ENCODE measurements around the gene POR. TPM values are rescaled to one million over a fixed set of nuclear protein-coding genes. Genes with fewer than 3 reads are reported as not detected.
"Not testable (repeated sequence)": the region's sequence is repeated elsewhere in the genome, so short reads cannot be mapped to it uniquely, and the experiment has no call there.

POR gene
- total RNA-seq, 1 donor from 2014 or later, result 74.0 TPM

DNA sequence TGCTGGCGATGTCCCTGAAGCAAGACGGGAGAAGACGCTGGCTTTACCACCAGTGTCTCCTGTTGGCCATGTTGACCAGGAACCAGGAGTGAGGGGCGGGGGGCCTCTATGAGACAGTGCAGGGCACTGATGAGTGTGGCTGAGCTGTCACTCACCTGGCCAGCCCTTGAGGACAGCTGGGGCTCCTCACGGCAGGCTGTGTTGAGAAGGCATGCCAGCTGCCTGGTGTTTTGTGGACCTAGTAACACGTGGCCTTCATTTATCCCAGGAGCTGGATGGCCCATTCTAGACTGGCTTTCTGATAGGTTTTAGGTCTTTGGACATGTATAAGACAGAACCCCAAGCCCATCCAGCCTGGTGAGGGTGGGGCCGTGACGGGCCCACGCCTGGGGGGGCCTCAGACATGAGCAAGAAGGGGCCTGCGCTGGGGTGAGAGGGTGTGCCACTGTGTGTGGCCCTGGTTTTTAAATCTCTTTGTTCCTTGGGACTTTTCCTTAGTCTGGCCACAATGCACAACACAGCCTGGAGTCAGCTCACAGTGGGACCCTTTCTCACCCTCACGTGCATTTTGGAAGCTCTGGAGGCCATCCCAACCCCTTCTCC is 25.6 kb upstream of the POR start:
- no peak overlapping the region for H3K4me3 ChIP-seq (ENCODE audit: low read depth, low read length)
- H3K27me3 ChIP-seq (ENCODE audit: control insufficient read depth, insufficient read depth, low read length), result no peaks in the 10 kb centered on the region
- no peak for DNase-seq (ENCODE audit: low read depth)
- H3K36me3 ChIP-seq (ENCODE audit: control insufficient read depth, insufficient read depth, low read length), result no peaks in the 10 kb centered on the region
- no peak for TF ChIP-seq CTCF (IDR thresholded peaks at IDR 0.05; ENCODE audit: insufficient read depth, low read length, poor library complexity, severe bottlenecking)

DNA sequence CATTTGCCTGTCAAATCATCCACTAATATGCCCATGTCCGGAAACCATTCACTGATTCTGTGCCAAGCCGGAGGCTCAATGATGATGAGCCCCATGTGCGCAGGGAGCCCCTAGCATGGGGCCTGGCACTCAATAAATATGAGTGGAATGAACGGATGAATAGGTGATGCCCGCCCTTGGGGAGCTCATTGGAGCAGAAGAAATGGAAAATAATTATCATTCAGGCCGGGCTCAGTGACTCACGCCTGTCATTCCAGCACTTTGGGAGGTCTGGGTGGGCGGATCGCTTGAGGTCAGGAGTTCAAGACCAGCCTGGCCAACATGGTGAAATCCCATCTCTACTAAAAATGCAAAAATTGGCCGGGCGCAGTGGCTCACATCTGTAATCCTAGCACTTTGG is 25.1 kb upstream of the POR start:
- Histone ChIP-seq H3K4me3 (ENCODE audit: low read depth, low read length) (no peak overlapping the region), H3K27me3 (ENCODE audit: control insufficient read depth, insufficient read depth, low read length) (no peaks in the 10 kb centered on the region), H3K36me3 (ENCODE audit: control insufficient read depth, insufficient read depth, low read length) (no peaks in the 10 kb centered on the region)
- no peak for TF ChIP-seq CTCF (IDR thresholded peaks at IDR 0.05; ENCODE audit: insufficient read depth, low read length, poor library complexity, severe bottlenecking)
- no peak for DNase-seq (ENCODE audit: low read depth)

DNA sequence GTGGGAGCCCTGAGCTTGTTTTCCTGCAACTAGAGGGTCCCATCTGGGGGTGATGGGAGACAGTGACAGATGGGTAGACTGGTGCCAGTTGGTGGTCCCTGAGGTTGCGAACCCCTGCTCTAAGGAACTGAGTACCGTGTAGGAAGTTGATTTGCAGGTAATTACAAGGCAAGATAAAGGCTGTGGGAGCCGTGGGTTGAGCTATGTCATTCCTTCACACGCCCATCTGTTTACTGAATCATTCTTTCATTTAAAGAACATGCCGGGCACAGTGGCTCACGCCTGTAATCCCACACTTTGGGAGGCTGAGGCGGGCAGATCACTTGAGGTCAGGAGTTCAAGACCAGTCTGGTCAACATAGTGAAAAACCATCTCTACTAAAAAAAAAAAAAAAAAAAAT is 23.7 kb upstream of the POR start:
- not testable (repeated sequence) for H3K27me3 ChIP-seq (ENCODE audit: control insufficient read depth, insufficient read depth, low read length); DNase-seq (ENCODE audit: low read depth); H3K36me3 ChIP-seq (ENCODE audit: control insufficient read depth, insufficient read depth, low read length); H3K4me3 ChIP-seq (ENCODE audit: low read depth, low read length)

DNA sequence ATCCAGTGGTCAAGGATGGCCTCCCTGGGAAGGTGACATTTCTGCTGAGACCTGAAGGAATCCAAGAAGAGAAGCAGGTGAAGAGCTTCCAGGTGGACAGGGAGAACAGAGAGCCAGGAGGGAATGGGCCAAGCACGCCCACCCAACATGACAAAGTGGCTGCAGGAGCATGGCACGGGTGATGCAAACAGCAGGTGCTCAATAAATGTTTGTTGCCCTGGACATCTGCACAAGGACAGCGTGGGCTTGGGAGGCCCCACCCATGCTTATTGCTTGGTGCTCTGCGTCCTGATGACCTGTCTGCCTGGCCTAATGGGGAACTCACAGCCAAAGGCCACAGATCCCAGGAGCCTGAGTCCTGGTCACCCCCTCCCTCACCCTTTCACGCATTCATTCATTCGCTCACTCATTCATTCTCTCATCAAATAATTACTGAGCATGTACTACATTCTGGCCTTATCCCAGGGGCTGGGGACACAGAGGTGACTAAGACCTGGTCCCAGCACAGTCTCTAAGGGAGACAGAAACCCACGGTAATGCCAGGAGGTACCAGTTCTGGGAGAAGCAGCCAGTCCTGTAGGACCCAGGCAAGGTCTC is 23.0 kb upstream of the POR start:
- TF ChIP-seq CTCF (IDR thresholded peaks at IDR 0.05; ENCODE audit: insufficient read depth, low read length, poor library complexity, severe bottlenecking), result no peak
- H3K36me3 ChIP-seq (ENCODE audit: control insufficient read depth, insufficient read depth, low read length), result no peaks in the 10 kb centered on the region
- H3K27me3 ChIP-seq (ENCODE audit: control insufficient read depth, insufficient read depth, low read length), result no peaks in the 10 kb centered on the region
- H3K4me3 ChIP-seq (ENCODE audit: low read depth, low read length), result no peak overlapping the region
- DNase-seq (ENCODE audit: low read depth), result no peak

DNA sequence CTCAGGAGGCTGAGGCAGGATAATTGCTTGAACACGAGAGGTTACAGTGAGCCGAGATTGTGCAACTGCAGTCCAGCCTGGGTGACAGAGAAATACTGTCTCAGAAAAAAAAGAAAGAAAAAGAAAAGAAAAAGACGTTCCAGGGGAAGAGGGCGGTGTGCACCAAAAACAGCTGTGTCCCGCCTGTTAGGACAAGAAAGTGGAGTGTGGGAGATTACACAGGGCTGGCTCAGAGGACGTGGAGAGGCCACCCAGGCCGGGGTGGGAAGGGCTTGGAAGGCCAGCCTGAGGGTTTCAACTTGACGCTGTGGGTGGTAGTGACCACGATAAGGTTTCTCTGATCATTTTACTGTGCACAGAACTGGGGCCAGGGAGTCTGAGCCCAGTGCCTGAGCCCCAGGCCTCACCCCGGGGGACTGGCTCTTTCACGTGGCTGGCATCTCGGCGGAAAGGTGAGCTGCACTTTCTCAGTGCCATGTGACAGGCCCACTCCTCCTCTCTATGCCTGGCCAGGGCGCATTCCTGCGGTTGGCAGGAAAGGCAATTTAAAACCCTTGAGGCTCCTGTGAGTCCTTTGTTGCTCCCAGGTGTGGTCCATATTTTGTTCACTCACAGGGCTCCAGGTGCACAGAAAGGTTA is 22.2 kb upstream of the POR start:
- Histone ChIP-seq H3K27me3 (ENCODE audit: control insufficient read depth, insufficient read depth, low read length) (no peaks in the 10 kb centered on the region), H3K36me3 (ENCODE audit: control insufficient read depth, insufficient read depth, low read length) (no peaks in the 10 kb centered on the region), H3K4me3 (ENCODE audit: low read depth, low read length) (no peak overlapping the region)
- no peak for DNase-seq (ENCODE audit: low read depth)
- TF ChIP-seq CTCF (IDR thresholded peaks at IDR 0.05; ENCODE audit: insufficient read depth, low read length, poor library complexity, severe bottlenecking), result no peak

DNA sequence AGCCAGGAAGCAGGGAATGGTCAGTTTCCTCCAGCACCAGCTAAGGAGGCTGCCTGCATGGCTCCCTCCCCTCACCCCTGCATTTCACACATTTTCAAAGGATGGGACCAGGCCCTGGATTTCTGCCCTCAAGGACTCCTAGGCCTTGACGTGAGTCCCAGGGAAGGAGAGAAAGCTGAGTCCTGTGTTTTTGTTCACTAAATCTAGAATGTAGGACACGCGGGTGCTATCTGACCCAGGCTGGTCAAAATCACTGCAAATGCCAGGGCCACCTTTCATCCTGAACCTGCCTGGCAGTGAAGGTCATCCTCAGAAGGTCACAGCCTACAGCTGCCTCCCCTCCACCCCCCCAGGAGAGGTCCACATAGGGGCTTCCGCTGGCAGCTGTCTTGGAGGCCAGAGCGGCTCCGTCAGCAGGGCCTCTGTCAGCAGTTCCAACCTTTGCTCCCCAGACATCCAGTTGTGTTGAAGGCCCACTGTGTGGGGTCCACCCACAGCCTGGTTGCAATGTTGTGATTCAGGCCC is 18.1 kb upstream of the POR start:
- no peaks in the 10 kb centered on the region for H3K36me3 ChIP-seq (ENCODE audit: control insufficient read depth, insufficient read depth, low read length)
- H3K4me3 ChIP-seq (ENCODE audit: low read depth, low read length), result no peak overlapping the region
- TF ChIP-seq CTCF (IDR thresholded peaks at IDR 0.05; ENCODE audit: insufficient read depth, low read length, poor library complexity, severe bottlenecking), result no peak
- no peak for DNase-seq (ENCODE audit: low read depth)
- H3K27me3 ChIP-seq (ENCODE audit: control insufficient read depth, insufficient read depth, low read length), result no peaks in the 10 kb centered on the region
